NCI-H82 treated with DMSO at 0.1 percent for 48 hours (cell line): Measurements from ENCODE around the gene TRIM33.
"Not testable (repeated sequence)": the region's sequence is repeated elsewhere in the genome, so short reads cannot be mapped to it uniquely, and the experiment has no call there.

Experiments used
- DNase-seq: peaks from one replicate; lab custom pipeline; 2025; ENCODE audit not compliant: unreplicated experiment; lab: John Stamatoyannopoulos, UW

Gene TRIM33

DNA sequence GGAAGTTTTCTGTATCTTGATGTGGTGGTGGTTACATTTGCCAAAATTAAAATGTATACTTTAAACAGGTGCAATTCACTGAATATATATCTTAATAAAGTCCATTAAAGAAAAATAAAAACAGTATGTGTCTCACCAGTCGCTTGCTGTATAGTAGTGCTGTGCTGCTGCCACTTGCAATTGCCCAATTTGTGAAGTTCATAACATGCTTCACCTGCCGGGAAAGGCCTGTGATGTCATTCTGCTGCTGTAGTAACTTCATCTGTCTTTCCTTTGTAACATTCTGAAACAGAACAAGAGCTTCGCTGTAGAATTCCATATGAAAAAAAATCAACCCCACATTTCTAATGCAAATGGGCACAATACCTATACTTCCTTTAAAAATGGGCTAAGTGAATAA, 83.4 kb downstream of the TRIM33 start:
- no peak for DNase-seq

DNA sequence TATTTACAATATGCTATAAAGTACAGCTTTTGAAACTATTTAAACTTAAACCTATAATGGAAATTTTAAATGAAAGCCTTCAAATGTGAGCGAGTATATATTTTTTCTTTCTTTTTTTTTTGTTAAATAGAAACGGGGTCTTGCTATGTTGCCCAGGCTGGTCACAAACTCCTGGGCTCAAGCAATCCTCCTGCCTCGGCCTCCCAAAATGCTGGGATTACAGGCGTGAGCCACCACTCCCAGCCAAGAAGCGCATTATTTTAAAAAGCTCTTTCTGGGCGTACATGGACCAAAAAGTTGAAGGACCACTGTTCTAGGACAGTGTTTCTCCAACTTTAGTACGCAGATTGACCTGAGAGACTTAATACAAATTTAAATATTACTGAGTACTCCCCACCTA, 87.5 kb downstream of the TRIM33 start:
- no peak for DNase-seq

DNA sequence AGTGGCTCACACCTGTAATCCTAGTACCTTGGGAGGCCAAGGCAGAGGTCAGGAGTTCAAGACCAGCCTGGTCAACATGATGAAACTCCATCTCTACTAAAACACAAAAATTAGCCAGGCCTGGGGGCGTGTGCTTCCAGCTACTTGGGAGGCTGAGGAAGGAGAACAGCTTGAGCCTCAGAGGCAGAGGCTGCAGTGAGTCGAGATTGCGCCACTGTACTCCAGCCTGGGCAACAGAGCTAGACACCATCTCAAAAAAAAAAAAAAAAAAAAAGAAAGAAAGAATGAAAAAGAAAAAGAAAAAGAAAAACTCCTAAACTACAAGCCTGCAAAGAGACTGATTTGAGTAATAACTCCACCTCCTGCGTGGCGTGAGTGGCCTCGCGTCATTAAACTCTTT, 92.1 kb downstream of the TRIM33 start:
- DNase-seq = not testable (repeated sequence)

DNA sequence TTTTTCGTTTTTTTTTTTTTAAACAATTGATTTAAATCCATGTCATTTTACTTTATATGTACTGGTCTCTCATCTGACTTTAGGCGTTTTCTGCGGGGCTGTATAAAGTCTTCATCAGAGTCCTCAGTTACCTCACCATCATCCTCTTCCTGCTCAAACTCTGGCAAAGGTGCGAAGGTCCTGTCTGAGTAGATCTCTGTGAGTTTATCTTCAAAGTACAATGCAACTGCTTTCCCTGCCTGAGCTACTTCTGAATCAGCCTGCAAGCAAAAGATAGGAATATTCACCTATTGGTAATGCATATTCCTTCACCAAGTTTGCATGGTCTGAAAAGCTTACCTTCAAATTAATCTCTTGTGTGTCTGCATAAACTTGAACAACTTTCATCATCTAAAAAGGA, 113.4 kb downstream of the TRIM33 start:
- no peak for DNase-seq

DNA sequence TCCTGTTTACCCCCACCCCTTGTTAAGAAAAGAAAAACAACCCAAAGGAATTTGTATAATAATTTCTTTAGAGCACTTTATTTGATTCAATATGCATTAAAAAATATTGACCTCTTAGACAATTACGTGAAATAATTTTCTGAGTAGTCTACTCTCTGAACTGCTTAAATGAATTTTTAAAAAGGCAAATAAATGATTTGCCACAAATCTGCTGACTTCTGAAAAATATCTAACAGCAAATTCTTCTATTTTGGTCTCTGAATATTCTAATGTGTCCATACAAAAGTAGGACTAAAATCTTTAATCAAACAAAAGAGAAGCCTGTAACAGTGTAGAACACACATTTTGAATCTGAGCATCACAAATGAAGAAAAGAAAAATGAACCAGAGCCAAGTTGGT, 115.1 kb downstream of the TRIM33 start:
- DNase-seq = no peak

DNA sequence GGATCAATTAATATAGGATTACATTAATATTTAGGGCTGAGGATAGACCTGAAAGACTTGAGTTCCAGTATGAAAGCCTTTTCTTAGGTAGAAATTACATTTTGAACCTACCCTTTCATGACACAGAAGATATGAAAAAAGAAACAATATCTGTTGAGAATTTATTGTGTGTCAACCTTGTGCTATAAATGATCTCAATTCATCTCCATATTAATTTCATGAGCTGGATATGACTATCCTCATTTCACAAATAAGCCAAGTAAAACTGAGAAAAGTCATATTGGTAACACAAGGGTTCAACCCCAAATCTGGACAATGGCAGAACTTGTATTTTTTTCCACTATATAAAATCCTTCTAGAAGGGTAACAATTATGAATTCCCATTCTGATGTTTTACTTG, 120.0 kb downstream of the TRIM33 start:
- DNase-seq = no peak

DNA sequence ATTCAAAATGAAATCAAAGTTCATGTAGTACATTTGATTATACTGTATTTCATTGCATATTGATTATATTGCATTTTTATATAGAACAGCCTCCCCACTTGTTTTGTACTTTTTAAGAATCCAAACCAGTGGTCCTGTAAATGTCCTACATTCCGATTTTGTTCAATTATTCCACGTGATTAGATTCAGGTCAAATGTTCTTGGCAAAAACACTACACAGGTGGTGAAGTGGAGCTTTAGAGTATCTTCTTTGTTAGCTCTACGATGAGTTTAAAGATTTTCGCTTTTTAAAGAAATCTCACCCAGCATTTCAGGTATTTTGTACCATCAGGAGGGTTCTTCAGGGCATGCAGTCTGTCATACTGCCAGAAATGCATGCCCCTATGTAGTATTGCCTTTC, 120.6 kb downstream of the TRIM33 start:
- no peak for DNase-seq

DNA sequence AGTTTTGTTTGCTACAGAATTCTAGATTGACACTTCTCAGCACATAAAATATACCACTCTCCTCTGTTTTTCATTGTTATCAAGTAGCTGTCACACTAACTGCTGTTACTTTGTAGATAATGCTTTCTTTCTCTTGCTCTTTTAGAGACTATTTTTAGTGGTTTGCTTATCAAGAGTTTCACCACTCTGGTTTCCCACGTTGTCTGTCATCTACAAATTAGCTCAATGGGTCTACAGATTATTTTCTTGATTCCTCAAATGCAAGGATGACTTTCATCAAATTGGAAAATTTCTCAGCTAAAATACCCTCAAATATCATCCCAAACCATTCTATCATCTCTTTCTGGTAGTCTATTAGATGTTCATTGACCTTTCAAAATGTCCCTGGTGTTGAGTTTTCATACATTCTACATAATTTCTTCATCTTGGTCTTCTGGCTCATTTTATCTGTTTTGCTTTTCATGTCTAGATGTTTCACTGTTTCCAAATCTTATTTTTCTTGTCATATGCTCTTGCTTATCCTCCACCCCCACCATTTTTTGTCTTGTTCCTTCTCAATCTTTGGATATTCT, 122.5 kb downstream of the TRIM33 start:
- DNase-seq = no peak

DNA sequence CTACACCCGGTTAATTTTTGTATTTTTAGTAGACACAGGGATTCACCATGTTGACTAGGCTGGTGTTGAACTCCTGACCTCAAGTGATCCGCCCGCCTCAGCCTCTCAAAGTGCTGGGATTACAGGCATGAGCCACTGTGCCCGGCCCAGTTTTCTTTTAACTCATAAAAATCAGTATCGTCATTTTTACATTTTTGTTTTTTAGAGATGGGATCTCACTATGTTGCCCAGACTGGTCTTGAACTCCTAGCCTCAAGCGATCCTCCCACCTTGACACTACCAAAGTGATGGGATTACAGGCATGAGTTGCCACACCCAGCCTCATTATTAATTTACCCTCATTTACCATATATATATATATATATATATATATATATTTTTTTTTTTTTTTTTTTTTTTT, 123.4 kb downstream of the TRIM33 start:
- DNase-seq = not testable (repeated sequence)

DNA sequence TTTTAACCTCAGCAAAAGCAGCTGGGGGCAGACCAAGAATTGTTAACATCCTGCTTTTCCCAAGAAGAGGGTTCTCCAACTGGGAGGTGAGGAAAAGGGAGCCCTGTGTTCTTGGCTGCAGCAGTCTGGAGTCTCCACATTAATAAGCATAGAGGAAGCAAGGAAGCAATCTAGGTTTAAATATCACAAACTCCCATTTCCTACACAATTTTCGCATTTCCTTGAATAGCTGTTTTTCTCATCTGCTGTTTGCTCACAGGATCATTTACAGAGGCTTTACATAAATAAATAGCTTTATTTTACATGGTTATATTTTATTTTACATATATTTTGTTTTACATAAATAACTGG, 124.0 kb downstream of the TRIM33 start:
- DNase-seq = no peak

DNA sequence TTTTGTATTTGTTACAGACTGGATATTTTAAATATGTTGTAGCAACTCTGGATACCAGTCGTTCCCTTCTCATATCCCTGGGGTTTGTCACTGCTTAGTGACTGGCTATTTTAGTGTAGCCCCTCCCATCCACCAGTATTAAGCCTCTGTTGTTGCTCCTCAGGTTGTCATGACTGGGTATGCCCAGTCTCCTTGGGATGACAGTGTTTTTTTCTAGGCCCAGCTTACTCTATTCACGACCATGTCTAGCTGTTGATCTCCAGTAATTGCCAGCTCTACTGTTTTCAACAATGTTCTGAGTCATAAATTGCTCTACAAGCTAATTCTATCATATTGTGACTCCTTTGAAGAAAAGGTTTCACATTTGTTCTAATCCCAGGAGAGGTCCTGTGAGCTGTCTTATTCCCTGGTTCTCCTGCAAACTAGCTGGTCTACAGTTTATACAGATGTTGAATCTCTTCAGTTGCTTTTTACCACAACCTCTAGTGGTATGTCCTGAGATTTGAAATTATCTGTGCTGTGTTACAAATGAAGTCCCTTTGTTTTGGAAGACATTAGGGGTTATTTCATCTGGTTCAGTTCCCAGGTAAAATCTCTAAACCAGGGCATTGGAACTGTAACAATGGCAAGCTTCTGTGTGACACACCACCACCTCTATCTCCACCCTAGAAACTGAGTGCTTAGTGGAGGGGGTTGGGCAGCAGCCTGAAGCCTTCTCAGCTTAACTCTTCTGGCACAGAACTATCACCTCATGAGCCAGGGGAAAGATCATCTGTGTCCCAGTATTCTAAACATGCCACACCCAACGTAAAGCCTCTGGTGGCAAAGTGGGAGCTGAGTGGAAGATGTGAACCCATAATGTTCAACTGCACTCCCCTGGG, 124.6 kb downstream of the TRIM33 start:
- no peak for DNase-seq

DNA sequence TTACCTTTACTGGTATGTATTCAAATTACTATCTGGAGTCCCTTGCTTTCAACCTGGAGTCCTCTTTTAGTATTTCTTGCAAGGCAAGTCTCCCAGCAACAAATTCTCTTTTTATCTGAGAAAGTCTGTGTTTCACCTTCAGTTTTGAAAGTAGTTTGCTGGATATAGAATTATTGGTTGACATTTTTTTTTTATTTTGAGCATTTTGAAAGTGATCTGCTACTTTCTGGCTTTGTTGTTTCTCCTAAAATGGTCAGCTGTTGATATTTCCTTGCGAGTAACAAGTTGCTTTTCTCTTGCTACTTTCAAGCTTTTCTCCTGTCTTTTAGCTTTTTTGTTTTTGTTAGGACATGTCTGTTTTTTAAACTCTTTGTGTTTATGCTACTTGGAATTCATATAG, 126.1 kb downstream of the TRIM33 start:
- DNase-seq = no peak

DNA sequence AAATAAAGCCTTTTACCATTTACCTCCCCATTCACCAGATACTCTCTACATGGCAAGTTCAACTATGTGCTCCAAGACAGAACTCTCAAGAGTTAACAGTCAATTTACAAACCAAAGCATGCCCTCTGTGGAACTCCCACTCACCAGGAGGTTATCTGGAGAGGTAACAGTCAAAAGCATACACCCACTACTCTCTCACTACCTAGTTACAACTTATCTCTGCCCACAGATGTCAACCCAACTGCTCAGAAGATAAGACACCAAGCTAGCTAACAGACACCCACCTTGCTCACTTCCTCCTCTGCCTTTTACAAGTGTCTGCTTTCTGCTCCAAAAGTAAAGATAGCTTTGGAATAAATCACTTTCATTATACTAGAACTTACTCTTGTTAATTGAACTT, 131.0 kb downstream of the TRIM33 start:
- DNase-seq = no peak

DNA sequence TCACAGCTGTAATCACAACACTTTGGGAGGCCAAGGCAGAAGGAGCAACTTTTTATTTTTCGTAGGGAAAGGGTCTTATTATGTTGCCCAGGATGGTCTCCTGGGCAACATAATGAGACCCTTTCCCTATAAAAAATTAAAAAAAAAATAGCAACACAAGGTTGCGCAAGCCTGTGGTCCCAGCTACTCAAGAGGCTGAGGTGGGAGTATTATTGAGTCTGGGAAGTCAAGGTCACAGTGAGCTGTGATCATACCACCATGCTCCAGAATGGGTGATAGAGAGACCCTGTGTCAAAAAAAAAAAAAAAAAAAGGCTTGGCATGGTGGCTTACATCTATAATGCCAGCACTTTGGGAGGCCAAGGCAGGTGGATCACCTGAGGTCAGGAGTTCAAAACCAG, 131.6 kb downstream of the TRIM33 start:
- DNase-seq = no peak

DNA sequence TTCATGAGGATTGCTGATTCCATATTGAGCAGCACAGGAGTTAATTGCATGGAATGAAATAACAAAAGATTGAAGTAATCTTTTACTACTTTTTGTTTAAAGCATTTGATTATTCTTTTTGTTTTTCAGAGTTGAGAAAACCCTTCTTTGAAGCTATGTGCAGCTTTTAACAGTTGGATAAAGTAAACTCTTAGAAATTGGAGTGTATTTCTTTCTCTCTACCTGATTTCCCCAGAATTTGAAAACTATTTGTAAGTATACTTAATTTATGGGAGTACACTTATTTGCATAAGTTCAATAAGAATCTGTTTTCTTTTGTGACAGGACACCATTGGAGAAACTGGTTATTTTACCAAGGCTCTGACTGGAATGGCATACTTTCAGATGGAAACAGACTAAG, 133.6 kb downstream of the TRIM33 start:
- DNase-seq = no peak

DNA sequence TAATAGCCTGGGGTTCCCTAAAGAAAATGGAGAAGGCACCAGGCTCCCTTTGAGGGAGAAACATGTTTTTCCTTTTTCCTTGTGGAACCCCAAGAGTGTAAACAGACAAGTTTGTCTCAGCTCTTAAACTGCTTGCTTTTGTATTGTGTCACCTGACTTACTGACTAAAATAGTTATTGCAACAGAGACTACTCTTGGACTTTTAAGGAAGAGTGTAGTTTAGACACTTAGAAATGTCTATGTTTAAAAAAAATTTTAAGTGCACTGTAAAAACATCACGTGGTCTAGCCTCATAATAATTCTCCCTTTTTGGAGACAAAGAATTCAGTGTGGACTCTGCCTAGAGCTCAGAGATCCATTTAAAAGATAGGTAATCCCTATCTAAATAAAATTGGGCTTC, 141.1 kb downstream of the TRIM33 start:
- no peak for DNase-seq

DNA sequence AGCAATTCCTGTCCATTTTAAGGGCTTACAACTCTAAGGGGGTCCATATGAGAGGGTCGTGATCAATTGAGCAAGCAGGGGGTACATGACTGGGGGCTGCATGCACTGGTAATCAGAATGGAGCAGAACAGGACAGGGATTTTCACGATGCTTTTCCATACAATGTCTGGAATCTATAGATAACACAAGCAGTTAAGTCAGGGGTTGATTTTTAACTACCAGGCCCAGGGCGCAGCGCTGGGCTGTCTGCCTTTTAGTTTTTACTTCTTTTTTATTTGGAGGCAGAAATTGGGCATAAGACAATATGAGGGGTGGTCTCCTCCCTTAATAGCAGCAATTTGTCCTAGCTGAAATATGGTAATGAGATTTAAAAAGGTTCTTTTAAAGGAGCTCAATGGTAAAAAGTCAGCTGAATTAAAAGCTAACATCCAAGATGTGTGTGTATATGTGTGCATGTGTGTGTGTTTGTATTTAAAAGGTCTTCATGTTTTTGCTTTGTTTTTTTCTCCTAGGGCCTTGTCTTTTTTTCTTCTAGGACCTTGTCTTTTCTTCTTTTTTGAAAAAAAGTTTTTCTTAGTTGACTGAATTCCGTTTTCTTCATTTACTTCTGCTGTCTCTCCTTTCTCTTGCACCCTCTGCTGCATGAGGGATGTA, 141.6 kb downstream of the TRIM33 start:
- DNase-seq = not testable (repeated sequence)

DNA sequence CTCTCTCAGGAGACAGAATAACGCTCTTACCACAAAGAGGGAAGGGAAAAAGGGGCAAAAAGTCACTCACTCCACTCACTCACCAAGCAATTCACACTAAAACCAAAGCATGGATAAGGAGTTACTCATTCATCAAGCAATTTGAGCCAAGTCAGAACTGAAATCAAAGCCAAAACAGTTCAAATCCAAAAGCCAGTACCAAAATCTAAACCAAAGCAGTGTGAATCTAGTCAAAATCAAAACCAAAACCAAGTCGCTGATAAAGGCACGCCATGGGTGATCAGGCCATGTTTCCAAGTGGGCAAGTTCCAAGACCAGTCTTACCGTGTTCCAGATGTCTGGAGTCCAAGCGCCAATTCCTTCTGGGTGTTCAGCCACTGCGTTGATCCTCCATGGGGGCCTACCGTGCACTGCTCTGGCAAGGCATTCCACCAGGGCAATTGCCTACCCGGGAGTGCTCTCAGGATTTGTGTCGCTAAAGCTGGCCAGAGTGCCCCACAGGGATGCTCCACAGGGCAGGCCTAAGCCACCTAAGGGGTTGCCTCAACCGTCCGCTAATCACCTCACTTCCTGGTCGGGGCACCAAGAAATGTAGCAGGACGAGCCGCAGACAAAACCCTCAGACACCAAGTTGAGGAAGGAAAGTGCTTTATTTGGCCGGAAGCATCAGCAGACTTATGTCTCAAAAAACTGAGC, 142.3 kb downstream of the TRIM33 start:
- DNase-seq = no peak

DNA sequence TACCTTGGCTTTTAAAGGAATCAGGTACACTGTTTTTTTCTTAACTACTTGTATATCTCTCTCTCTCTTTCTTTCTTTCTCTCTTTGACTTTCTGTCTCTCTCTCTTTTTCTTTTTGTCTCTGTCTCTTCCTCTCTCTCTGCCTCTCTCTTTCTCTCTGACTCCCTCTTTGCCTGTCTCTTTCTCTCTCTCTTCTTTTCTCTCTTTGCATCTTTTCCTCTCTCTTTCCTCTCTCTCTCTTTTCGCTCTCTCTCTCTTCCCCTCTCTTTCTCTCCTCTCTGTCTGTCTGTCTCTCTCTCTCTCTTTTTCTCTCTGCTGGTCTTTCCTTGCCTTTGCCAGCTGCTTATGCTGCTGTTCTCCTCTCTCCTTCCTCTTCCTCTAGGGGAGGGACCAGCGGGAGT, 143.2 kb downstream of the TRIM33 start:
- no peak for DNase-seq

DNA sequence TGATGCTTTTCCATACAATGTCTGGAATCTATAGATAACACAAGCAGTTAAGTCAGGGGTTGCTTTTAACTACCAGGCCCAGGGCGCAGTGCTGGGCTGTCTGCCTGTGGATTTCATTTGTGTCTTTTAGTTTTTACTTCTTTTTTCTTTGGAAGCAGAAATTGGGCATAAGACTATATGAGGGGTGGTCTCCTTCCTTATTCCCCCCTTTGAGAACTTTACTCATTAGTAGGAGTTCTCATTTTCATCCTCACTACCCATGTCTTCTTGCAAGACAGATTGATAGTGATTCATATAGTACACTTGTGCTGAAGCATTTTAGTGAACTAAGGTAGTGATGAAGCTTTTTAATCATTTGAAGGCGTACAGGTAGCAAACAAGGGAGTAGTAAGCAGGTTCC, 147.8 kb downstream of the TRIM33 start:
- not testable (repeated sequence) for DNase-seq

DNA sequence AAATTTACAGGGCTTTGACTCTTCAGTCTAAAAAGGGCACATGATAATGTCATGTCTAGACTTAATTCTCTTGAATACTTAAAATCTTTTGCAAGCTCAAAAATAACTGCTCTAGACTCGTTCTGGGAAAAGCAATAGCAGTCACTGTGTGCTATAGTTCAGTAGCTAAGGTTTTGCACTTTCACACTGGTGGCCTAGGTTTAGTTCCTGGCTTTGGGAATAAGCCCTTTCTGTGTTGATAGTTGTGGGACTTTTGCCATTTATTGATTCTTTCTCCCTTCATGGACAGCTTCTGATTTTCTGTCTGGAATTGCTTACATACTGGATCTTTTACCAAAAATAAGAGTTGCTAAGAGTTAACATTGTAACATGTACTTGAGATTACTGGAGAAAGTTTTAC, 151.2 kb downstream of the TRIM33 start:
- no peak for DNase-seq

DNA sequence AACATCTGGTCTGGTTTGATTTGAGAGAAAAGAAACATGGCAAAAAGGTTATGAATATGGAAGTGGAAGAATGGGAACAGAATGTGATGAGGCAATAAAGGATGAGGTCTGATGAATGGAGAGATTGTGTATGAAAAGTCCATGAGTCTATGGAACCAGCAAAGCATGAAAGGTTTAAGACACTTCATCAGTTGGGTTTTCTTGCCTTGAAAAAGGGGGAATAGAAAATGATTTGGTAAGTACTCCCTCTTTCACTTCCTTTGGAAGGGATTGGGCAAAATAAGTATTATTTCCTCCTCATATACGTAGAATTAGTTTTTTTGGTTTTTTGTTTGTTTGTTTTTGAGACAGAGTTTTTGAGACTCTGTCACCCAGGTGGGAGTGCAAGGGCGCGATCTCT, 155.8 kb downstream of the TRIM33 start:
- DNase-seq = no peak
